ENCODE data around the gene KSR1. TPM values are rescaled to one million over a fixed set of nuclear protein-coding genes. Genes with fewer than 3 reads are reported as not detected.
A peak's percentile ranks its signal among the peaks of the same experiment; 100 is the strongest.

Gene KSR1
- total and polyA plus RNA-seq, 2 of the 8 experiments (the other 6 are each of a cell fraction or from before 2014, with no cell fraction given), result 14.1 to 34.7 TPM

DNA sequence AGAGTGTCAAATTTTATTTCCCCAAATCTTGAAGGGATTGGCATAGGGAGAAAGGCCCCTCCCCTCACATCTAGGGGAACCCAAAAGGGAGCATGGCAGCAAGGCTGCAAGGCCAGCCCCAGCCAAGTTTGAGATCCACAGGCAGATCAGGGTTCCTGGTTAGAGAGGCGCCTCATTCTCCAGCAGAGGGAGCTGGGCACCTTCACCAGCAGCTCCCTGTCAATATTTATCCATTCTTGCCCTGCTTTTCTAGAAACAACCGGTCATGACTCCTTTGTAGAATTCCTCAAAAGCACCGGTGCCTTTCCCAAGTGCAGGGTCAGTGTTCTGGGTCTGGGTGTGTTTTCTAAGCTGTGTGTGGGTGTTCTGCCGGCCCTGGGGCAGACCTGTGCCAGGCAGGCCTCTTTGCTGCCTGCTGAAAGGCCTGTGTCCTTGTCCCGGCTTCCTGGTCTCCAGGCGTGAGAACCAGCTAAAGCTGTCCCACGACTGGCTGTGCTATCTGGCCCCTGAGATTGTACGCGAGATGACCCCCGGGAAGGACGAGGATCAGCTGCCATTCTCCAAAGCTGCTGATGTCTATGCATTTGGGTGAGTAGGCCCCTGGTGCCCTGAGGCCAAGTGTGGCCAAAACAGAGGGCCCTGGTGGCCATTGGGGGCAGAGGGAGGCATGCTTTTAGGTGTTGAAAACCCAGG, 153.5 kb downstream of the KSR1 start:
- no peak overlapping the region for H3K23ac ChIP-seq (ENCODE audit: insufficient read length)
- H3K4me2 ChIP-seq (ENCODE audit: insufficient read depth in 1 of 2, low read depth in 2 of 2, low read length in 2 of 2), result no peak overlapping the region
- H2BK120ac ChIP-seq (replicated peaks; ENCODE audit: low read depth, low read length), result no peak overlapping the region
- no peaks in the 10 kb centered on the region for H3K27me3 ChIP-seq (replicated peaks in 1 of 4; ENCODE audit: control insufficient read depth in 3 of 4, extremely low read depth in 1 of 4, insufficient read depth in 3 of 4, low read length in 3 of 4)
- H3K9me3 ChIP-seq (ENCODE audit: insufficient read depth in 2 of 2, low read depth in 1 of 2, low read length in 1 of 2), result no peaks in the 10 kb centered on the region
- DNase-seq (ENCODE audit: low read depth in 1 of 2, low spot score in 2 of 2) (no peak), FAIRE-seq (no peak)
- H3K36me3 ChIP-seq (ENCODE audit: control insufficient read depth in 2 of 4, insufficient read depth in 4 of 4, low read length in 3 of 4), result peaks cover 3 to 15% (median 11%) of the 10 kb centered on the region in 4 experiments; a peak in 7 of 8 replicates
- H2BK12ac ChIP-seq (ENCODE audit: low read depth, low read length), result no peak overlapping the region
- no peaks in the 10 kb centered on the region for H3K4me1 ChIP-seq (replicated peaks in 1 of 4; ENCODE audit: control insufficient read depth in 3 of 4, insufficient read depth in 4 of 4, low read length in 3 of 4)
- no peak overlapping the region for H3K9ac ChIP-seq (replicated peaks in 1 of 4; ENCODE audit: extremely low read depth in 1 of 4, low read depth in 3 of 4, low read length in 3 of 4)
- no peaks in the 10 kb centered on the region for H3K23me2 ChIP-seq (ENCODE audit: low read depth, low read length)
- H3K79me2 ChIP-seq (ENCODE audit: control insufficient read depth in 1 of 2, insufficient read depth in 2 of 2, low read length in 2 of 2), result no peaks in the 10 kb centered on the region
- no peak overlapping the region for H2BK15ac ChIP-seq (ENCODE audit: low read length)
- no peak overlapping the region for H2AK5ac ChIP-seq (ENCODE audit: low read depth, low read length)
- H4K91ac ChIP-seq (replicated peaks; ENCODE audit: insufficient read length, low read length), result no peak overlapping the region
- H4K8ac ChIP-seq (ENCODE audit: extremely low read depth, insufficient read depth, low read length), result no peak overlapping the region
- no peak overlapping the region for H4K5ac ChIP-seq (ENCODE audit: insufficient read length, low read depth, low read length)
- TF ChIP-seq RAD21 (IDR thresholded peaks at IDR 0.05 in 1 of 2, conservative IDR thresholded peaks at IDR 0.05 in 1 of 2; ENCODE audit: low read depth in 2 of 2, low read length in 2 of 2), result peak; percentile 64 to 71
- TF ChIP-seq MAFK (IDR thresholded peaks at IDR 0.05; ENCODE audit: low read depth, low read length), result no peak
- TF ChIP-seq, protein P1, sequence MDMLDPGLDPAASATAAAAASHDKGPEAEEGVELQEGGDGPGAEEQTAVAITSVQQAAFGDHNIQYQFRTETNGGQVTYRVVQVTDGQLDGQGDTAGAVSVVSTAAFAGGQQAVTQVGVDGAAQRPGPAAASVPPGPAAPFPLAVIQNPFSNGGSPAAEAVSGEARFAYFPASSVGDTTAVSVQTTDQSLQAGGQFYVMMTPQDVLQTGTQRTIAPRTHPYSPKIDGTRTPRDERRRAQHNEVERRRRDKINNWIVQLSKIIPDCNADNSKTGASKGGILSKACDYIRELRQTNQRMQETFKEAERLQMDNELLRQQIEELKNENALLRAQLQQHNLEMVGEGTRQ (IDR thresholded peaks at IDR 0.05; ENCODE audit: low read length), result no peak
- TF ChIP-seq, protein P2, sequence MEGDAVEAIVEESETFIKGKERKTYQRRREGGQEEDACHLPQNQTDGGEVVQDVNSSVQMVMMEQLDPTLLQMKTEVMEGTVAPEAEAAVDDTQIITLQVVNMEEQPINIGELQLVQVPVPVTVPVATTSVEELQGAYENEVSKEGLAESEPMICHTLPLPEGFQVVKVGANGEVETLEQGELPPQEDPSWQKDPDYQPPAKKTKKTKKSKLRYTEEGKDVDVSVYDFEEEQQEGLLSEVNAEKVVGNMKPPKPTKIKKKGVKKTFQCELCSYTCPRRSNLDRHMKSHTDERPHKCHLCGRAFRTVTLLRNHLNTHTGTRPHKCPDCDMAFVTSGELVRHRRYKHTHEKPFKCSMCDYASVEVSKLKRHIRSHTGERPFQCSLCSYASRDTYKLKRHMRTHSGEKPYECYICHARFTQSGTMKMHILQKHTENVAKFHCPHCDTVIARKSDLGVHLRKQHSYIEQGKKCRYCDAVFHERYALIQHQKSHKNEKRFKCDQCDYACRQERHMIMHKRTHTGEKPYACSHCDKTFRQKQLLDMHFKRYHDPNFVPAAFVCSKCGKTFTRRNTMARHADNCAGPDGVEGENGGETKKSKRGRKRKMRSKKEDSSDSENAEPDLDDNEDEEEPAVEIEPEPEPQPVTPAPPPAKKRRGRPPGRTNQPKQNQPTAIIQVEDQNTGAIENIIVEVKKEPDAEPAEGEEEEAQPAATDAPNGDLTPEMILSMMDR (IDR thresholded peaks at IDR 0.05; ENCODE audit: control extremely low read depth in 1 of 3, insufficient read depth in 1 of 3, low read depth in 1 of 3, low read length in 3 of 3), result peak; percentile 61 to 69 (median 65)
- no peaks in the 10 kb centered on the region for H3K79me1 ChIP-seq (ENCODE audit: low read depth, low read length)
- H3K4ac ChIP-seq (replicated peaks; ENCODE audit: insufficient read length, low read depth, low read length), result no peak overlapping the region
- no peak overlapping the region for H3K56ac ChIP-seq (replicated peaks; ENCODE audit: insufficient read length, low read depth, low read length)
- CTCF ChIA-PET (ENCODE audit: partially characterized antibody), result interaction anchor here (0.6 to 13.1 kb wide), 27 partner anchors 9 to 374 kb away, joined by 3 to 305 read pairs (median 4); no protein-coding TSS in a partner anchor
- H4K20me1 ChIP-seq (replicated peaks in 1 of 2; ENCODE audit: control insufficient read depth in 1 of 2, insufficient read depth in 2 of 2, low read length in 2 of 2), result no peaks in the 10 kb centered on the region
- no peak overlapping the region for H2AFZ ChIP-seq (ENCODE audit: low read length)
- no peak overlapping the region for H3K14ac ChIP-seq (ENCODE audit: insufficient read length)
- 87% methylated on average over 11 of the region's 11 CpGs; no CpG with 5 or more reads in 1 of the 2 experiments for WGBS, 2 experiments (ENCODE audit: extremely low coverage in 1 of 2, insufficient coverage in 1 of 2, insufficient read length in 1 of 2, insufficient replicate concordance in 2 of 2, low coverage in 1 of 2, low lambda C conversion rate in 2 of 2, missing lambda C conversion rate in 1 of 2)
- H2BK20ac ChIP-seq (ENCODE audit: low read length), result no peak overlapping the region
- no peak overlapping the region for H2BK5ac ChIP-seq (ENCODE audit: low read depth, low read length)
- no peak overlapping the region for H3K27ac ChIP-seq (ENCODE audit: low read depth, low read length)
- H3K4me3 ChIP-seq (ENCODE audit: extremely low read depth in 1 of 4, insufficient read depth in 2 of 4, low read depth in 3 of 4, low read length in 4 of 4), result no peak overlapping the region
- H3K18ac ChIP-seq (ENCODE audit: extremely low read depth, low read length), result no peak overlapping the region
- POLR2A ChIA-PET (ENCODE audit: partially characterized antibody), result no interaction called here

Measured in H1 (cell line).